GM12864 (cell line): ENCODE data around the gene CNGB1.

Source experiments
- DNase-seq: peaks from one replicate; pipeline ENCODE4 v3.0.0-alpha.2; 2011; ENCODE audit warnings: low read depth
- H3K4me3 ChIP-seq: 2 replicates; pipeline ENCODE4 v1.5.1; 2011; ENCODE audit warnings: mild to moderate bottlenecking, low read depth, low read length, control low read depth
- TF ChIP-seq, protein P1 (sequence below): IDR thresholded peaks from 2 replicates; pipeline ENCODE4 v1.5.1; 2011; ENCODE audit warnings: low read depth, mild to moderate bottlenecking, moderate library complexity, low read length, control low read depth, inconsistent platforms; ENCODE audit errors: missing control alignments

Gene CNGB1

DNA sequence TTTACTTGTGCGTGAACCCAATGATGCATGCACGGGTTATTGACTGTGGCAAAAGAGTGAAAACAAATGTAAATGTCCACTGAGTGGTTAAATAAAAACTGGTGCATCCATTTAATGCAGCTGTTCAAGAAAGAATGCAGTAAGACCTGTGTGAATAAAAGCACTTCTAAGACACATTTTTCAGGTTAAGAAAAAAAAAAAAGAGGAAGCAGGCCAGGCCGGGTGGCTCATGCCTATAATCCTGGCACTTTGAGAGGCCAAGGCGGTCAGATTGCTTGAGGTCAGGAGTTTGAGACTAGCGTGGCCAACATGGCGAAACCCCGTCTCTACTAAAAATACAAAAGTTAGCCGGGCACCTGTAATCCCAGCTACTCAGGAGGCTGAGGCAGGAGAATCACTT, 11.8 kb downstream of the CNGB1 start:
- TF ChIP-seq, protein P1, sequence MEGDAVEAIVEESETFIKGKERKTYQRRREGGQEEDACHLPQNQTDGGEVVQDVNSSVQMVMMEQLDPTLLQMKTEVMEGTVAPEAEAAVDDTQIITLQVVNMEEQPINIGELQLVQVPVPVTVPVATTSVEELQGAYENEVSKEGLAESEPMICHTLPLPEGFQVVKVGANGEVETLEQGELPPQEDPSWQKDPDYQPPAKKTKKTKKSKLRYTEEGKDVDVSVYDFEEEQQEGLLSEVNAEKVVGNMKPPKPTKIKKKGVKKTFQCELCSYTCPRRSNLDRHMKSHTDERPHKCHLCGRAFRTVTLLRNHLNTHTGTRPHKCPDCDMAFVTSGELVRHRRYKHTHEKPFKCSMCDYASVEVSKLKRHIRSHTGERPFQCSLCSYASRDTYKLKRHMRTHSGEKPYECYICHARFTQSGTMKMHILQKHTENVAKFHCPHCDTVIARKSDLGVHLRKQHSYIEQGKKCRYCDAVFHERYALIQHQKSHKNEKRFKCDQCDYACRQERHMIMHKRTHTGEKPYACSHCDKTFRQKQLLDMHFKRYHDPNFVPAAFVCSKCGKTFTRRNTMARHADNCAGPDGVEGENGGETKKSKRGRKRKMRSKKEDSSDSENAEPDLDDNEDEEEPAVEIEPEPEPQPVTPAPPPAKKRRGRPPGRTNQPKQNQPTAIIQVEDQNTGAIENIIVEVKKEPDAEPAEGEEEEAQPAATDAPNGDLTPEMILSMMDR, result no peak
- no peak overlapping the region for H3K4me3 ChIP-seq
- no peak for DNase-seq

DNA sequence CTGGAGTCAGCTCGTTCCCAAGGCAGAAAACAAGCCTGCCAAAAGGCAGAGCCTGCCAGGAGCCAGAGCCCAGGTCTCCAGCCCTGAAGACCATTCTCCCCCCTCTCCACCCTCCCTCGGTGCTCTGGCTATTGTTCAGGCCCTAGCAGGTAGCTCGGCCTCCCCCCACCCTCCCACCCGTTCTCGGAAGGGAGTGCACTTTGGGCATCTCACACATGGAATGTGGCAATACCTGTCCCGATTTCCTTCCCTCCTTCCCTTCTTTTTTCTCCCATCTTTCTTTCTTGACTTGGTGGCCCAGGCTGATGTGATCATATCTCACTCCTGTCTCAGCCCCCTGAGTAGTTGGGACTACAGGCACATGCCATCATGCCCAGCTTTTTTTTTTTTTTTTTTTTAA, 12.4 kb downstream of the CNGB1 start:
- no peak overlapping the region for H3K4me3 ChIP-seq
- no peak for DNase-seq
- TF ChIP-seq, protein P1, result no peak

DNA sequence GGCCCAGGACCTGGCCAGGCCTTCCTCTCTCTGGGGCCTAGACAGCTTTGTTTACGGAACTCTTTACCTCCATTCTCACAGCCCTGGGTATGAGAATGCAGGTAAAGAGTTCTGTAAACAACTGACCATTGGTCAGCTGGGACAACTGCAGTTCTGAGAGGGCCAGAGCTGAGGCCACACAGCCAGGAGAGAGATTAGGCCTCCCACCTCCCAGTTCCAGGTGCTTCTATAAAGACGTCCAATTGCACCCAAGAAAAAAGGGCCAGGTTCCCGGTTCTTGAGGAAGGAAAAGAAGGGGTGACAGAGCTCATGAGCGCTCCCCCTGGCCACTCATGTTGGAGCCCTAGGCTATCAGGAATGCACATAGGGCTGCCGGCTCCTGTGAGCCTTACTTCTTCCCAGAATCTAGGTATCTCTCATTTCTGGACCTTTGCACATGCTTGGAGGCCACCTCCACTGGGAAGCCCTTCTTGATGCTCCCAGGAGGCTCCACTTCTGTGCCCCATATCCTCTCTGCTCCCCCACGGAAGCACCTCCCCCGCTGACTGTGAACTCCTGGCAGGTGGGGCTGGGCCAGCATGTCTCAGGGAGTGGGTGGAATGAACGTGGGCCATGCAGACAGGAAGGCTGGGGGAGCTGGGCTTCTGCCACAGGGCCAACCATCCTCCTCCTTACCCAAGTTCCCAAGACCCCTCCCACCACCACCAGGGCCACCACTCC, 13.1 kb downstream of the CNGB1 start:
- H3K4me3 ChIP-seq, result no peak overlapping the region
- DNase-seq, result no peak
- TF ChIP-seq, protein P1, result no peak

DNA sequence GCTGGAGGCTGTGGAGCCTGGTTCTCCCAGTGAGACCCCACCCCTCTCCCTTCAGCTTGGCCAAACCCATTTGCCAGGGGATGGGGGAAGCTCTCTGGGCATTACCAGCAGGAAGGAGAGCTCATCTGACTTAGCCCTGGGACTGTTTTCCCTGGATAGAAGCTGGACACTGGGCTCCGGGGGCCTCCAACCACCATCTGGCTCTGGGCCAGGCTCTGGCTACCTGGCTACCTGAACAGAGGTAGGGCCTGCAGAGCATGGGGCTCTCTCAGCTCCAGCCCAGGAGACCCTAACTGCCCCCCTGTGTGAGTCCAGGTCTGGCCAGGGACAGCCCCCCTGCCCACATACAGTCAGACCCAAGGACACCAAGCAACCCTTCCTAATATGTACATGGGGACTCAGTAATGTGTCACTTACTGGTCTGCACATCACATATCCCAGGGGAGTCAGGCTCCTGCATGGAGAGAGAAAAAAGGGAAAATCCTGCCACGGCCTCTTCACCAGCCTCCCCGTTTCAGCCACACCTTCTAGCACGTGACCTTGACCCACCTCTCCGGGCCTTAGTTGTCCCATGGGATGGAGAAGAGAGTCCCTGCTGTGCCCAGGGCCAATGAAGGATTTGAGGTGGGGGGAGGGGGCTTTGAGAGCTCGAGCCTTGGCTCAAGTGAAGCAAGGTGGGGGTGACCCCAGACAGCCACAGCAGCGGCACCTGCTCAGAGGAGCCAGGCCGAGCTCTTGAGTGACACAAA, 13.8 kb downstream of the CNGB1 start:
- TF ChIP-seq, protein P1, result no peak
- H3K4me3 ChIP-seq, result no peak overlapping the region
- no peak for DNase-seq

DNA sequence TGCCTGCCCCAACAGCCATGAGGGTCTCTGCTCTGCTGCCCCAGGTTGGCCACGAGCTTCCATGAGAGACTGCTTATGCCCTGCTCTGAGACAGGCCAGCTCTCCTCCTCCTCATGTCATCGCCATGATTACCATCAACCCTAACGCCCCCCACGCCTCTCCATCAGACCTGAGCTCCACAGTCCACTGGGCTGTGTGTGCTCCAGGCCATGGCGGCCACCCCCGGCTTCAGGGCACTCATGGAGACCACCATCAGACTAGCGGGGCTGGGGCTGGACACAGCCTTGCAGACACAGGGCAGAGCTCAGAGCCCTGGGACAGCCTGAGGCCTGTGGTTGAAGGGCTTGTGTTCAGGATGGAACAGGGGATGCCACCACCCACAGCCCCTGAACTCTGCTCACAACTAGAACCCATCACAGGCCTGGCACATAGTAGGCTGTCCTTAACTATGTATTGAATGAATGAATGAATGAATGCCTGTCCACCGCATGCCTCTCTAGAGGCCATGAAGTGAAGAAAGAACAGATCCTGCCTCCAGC, 14.6 kb downstream of the CNGB1 start:
- TF ChIP-seq, protein P1, result no peak
- no peak for DNase-seq
- H3K4me3 ChIP-seq, result no peak overlapping the region

DNA sequence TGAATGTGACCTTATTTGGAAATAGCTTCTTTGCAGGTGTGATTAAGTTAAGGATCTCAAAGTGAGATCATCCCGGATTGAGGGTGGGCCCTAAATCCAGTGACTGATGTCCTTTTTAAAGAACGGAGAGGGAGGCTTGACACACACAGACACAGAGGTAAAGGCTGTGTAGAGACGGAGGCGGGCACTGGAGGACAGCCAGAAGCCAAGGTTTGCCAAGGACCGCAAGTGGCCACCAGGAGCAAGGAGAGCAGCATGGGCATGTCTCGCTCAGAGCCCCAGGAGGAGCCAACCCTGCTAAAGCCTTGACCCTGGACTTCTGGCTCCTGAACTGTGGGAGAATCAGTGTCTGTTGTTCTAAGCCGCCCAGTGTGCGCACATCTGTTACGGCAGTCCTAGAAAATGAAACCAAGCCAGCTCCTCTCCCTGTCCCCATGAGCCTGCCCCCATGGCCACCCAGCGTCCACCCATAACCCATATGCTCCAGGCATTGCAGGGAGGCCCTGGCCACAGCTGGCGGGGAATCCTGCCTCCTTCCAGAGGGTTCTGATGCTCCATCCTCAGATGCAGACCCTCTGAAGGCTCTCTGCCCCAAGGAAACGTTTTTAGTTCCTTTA, 15.2 kb downstream of the CNGB1 start:
- no peak for DNase-seq
- no peak overlapping the region for H3K4me3 ChIP-seq

More for the DNA sequence above, 15.2 kb downstream of the CNGB1 start:
- TF ChIP-seq, protein P1, result no peak
